HT-29 (cell line): ENCODE data around the gene IQCM. TPM values are rescaled to one million over a fixed set of nuclear protein-coding genes. Genes with fewer than 3 reads are reported as not detected.

Source experiments
- DNase-seq: peaks from one replicate; pipeline ENCODE4 v3.0.0-alpha.2; 2015; ENCODE audit warnings: low spot score
- total RNA-seq: library from RNA; depleted of rRNA; stranded (reverse); fragments of >200 nt; shearing (Covaris generic); gene quantifications from 2 replicates; pipeline ENCODE4 v1.2.3, GENCODE V29; 2014

Gene IQCM
- total RNA-seq, 1 experiment from 2014 or later = not detected

DNA sequence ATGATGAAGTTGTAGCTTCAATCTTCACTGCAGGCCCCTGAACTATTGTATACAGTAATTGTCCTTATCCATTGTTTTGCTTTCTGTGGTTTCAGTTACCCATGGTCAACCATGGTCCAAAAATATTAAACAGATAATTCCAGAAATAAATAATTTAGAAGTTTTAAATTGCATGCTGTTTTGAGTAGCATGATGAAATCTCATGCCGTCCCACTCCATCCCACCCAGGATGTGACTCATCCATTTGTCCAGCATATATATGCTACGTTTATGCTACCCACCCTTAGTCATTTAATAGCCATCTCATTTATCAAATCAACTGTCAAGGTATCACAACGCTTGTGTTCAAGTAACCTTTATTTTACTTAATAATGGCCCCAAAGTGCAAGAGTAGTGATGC is 34.5 kb downstream of the IQCM start:
- DNase-seq = peak; percentile 56

DNA sequence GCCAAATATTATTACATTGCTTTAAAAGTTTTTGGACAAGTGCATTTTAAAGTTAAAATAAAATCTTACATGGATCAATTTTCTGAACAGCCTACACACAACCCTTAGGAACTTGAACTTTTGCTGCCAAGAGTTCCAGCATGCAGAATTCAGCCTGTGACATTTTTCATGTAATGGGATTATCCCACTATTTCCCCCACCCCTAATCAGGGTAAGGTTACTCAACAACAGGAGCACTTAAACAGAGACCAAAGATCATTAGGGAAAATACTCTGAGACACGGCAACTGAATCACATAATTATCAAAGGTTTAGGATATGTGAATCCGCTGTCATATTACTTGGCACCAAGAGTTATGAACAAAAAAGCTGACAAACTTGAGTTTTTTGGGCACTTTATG is 47.2 kb downstream of the IQCM start:
- no peak for DNase-seq

DNA sequence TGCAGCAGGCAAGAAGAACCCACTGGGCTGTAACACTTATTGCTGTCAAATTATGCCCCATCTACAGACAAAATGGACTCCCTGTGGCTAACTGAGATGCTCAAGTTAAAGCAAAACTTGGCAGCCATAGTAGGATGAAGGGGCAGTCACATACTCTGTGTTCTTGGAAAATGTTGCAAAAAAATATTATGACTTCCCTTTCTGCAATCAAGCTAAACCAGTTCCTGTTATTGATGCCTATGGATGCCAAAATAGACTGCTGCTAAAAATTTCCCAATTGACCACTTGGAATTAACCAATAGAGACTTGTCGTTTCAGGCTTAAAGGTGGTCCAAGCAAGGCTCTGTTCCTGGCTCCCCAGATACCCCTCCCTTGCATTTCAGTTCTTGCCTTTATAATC is 49.5 kb downstream of the IQCM start:
- no peak for DNase-seq

DNA sequence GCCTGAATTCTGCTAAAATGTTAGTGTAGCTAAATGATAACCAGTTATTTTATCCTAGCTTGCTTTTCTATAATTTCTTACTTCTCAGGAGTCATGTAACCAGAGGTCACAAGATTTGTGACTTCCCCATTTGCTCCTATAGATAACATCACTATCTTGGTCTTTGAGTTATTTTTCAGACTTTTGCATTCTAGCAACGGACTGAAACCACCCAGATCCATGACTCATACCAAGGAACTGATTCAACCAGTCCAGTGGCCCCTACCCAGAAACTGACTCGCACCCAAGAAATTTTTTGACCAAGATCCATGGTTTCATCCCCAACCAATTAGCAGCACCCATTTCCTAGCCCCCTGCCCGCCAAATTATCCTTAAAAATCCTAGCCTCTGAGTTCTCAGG is 50.0 kb downstream of the IQCM start:
- no peak for DNase-seq

DNA sequence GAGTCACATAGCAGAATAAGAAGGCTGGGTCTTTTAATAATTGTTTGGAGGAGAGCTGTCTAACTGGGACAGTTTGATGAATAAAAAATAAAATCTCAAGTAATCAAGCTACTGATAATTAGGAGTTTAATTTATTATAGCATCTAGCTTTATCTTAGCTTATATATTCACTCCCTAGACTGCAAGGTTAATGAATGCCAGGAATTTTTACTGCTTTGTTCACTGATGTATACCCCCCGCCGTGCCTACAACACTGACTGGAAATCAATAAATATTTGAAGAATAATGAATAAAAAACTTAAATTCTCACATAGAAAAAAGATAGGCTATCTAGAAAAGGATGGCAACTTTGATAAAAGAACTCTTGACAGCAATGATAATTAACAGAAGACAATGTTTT is 59.7 kb downstream of the IQCM start:
- no peak for DNase-seq

DNA sequence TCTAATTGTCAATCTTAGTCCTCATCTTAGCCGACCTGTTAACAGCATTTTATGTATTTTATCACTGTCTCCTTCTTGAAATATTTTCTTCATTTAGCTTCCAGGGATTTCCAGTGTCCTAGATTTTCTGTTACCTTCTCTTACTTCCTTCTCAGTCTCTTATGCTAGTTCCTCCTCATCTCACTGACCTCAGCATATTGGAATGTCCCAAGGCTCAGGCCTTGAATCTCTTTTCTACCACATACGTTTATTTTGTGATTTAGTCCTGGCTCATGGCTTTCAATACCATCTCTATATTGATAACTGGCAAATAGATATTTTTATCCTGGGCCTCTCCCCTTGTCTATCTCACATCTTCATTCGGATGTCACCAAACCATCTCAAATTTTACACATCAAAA is 61.1 kb downstream of the IQCM start:
- DNase-seq = no peak

DNA sequence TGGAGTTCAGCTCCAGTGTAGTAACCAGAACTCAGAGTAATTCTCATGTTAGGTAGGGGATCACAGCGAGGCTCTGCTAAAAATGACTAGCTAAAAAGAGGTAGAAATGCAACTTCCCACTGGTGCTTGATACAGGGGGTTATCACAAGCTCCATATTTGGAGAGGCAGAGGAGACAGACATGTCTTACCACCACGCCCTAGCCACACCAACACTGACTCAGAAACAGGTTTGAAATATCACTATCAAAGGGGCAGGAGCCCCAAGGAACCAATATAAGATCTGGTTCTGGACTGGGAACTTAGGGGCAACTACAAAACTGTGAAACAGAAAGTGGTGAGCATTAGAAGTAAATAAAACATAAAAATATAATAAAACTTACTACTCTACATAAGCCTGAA is 62.9 kb downstream of the IQCM start:
- no peak for DNase-seq

DNA sequence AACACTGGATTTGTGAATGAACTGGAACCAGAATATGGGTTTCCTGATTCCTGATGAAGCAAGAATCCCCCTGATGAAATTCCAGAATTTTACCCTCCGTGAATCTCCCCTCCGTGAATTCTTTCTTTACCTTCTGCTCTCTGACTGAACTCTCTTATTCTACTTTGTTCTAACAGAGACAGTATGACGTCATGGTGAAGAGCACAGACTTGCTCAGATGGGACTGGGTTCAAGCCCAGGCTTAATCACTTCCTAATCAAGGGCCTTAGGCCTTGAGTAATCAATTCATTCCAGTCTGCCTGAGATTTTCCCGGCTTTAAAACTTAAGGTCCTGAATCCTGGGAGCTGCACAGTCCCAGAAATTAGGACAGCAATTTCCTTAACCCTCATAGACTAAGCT is 64.5 kb downstream of the IQCM start:
- DNase-seq = no peak

DNA sequence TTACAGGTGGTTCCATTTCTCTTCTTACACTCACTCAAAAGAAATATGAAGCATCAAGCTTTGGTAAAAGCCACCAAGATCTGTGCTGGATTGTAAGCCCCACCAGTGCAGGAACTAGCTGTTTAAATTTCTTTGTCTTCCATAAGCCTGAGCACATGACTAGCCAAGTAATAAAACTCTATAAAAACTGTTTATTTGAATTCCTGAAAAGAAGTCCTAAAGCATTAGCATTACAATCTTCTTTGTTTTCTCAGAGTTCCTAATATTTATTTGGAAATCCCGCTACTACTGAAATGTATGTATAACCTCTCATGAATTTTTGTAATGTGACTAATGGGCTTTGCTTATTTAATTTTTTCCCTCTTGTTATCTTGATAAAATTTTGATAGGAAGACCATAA is 65.9 kb downstream of the IQCM start:
- DNase-seq = no peak

DNA sequence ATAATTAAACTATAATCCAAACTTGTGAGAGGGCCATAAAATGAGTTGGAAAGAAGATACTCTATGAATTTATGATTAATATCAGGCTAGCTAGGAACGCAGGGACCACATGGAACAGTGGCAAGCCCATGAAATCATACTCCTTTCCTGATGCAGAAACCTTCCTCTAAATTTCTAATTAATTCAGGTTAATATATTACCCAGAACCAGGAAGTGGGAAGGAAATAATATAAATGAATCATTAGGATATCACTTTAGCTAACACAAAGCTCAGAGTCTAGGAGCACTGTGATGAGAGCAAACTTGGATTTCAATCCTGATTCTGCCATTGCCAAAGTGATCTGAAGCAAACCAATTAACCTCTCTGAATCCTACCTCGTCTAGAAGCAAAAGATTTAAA is 68.0 kb downstream of the IQCM start:
- peak; percentile 34 for DNase-seq

DNA sequence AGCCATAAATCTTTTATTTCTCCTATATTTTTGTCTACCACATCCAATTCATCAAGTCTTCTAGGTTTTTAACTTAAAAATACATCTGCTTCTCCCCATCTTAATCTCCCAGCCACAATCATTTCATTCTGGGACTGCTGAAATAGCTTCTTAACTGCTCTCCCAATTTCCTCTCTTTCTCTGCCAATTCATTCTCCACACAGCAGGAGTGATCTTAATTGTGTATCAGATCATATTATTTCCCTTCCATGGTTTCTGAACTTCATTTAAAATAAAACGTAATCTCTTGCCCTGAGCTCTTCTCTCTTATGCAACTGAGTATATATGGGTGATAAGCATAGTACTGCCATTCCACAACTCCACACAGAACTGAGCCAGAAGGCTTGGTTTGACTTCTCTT is 69.4 kb downstream of the IQCM start:
- DNase-seq = no peak

DNA sequence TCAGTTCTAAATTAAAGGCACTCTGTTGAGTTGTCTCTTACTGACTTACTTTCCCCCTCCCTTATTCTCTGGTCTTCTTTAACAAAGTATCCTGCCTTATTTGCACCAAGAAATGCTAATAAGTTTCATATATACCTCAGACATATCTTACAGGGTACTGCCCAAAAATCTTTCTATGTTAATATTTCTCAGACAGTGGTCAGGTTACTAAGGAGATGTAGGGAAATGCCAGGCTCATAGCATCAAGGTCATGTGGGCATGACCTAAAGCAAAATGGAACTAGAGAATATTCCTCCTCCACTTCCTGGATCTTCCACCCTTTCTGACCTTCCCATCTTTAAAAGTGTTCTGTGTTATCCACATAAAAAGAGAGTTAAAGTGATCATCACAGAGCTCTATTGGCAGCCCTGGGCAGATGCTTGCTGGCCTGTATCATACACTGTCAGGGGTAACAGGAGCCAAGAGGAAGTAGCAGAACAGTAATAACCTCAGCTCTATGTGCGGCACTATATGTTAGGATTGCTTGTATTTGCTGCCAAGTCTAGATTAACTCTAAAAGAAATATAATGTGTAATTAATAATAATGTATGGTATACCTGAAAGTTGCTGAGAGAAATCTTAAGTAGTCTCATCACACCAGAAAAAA is 74.3 kb downstream of the IQCM start:
- DNase-seq = no peak

DNA sequence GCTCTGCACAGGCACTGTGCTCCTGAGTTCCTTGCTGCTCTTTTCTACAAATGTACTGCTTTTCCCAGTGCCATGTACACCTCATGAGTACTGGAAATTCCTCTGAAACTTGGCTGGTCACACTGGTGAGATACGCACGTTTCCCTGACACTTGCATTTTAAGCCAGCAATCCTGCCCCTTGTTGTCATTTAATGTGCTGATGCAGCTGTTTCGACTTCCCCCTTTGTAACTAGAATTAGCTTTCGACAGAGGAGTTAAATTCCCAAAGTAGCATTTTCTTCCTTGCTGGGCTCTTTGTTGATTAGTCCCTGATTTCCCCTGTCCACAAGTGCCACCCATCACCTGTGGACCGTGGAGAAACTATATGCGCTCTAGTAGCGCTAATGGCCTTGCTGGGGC is 77.5 kb downstream of the IQCM start:
- no peak for DNase-seq

DNA sequence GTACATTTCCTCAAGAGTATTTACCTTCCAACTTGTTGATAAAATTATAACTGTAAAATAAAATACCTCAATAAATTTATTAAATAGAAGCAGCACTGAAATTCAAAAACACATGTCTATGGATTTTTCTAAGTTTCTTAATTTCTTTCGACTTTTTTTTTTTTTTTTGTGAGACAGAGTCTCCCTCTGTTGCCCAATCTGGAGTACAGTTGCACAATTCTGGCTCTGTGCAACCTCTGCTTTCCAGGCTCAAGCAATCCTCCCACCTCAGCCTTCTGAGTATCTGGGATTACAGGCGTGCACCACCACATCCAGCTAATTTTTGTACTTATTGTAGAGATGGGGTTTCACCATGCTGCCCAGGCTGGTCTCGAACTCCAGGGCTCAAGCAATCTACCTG is 79.8 kb downstream of the IQCM start:
- no peak for DNase-seq

DNA sequence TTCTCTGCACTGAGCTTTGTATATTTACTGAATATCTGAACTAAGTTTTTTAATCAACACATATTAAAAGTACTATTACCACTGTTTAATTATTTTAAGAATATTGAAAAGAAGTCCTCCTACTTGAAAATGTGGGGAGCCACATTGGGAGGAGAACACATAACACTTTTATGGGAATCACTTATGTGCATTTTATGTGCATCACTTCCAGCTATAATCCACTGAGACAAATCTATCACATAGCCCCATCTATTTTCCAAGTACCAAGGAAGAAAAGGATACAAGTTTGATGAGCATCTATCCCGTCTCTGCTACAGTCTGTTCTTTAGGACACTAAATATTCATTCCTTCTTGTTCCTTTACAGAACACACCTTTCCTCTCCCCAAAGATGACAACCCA is 87.2 kb downstream of the IQCM start:
- no peak for DNase-seq

DNA sequence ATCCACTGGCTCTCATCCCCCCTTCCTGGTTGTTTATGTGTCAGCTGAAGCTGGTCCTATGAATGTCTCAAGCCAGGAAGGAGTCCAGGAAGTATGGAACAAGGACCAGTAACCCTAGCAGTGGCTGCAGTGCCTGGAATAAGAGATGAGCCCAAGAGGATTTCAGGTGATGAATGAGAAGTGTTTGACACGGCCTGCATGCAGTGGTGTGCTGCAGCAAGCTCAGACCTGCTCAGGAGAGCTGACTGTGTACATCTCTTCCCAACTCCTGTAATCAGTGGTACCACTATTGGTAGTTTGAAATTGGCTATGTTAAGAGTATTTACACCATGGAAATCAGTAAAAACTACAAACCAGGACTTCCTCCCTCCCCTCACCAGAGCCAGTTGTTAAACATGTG is 88.0 kb downstream of the IQCM start:
- DNase-seq = no peak

DNA sequence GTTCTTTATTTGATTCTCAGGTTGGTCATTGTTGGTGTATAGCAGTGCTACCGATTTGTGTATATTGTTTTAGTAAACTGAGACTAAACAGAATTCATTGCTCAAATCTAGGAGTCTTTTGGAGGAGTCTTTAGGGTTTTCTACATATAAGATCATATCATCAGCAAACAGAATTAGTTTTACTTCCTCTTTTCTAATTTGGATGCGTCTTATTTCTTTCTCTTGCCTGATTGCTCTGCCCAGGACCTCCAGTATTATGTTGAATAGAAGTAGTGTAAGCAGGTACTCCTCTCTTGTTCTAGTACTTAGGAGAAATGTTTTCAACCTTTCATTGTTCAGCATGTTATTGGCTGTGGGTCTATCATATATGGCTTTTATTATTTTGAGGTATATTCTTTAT is 92.6 kb downstream of the IQCM start:
- no peak for DNase-seq

DNA sequence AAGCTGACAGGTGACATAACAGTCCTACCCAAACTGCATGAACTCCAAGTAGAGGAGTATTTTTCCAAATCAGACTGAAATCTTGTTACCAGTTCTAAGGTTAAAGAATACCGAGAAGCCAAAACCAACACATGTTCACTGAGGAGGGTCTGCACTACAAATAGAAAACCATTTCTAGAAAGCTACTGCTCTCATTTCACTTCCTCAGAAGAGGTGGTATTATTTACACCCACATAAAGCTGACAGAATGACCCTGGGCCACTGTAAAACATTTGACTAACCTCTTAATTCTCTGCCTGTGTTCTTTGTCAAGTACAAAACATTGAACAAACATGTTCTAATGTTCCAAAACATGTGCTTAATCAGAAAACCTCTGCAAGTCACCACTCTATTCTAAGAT is 95.8 kb downstream of the IQCM start:
- no peak for DNase-seq

DNA sequence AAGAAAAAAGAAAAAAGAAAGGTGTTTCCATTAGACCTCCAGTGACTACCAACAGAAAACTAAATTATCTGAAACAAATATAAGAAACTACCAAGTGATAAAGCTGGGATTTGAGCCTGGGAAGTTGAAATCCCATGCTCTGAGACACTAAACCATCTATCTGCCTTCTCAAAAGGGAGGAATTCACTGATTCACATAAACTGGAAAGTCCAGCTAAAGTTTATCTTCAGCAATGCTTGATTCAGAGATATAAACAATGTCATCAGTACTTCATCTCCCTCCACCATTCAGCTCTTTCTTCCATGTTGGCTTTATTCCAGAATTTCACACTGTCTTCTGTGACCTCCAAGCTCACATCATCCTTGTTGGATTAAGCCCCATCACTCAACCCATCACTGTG is 96.3 kb downstream of the IQCM start:
- DNase-seq = no peak

DNA sequence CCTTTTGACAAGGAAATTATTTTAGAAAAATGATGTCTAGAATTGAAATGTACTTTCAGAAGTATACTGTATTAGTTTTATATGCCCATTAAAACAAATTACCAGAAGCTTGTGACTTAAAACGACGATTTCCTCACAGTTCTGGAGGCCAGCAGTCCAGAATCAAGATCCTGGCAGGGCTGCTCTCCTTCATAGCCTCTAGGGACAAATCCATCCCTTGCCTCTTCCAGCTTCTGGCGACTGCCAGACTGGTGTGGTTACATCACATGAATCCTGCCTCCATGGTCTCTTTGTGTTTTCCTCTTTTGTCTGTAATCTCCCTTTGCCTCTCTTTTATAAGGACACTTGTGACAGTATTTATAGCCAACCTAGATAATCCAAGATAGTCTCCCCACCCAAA is 97.1 kb downstream of the IQCM start:
- DNase-seq = no peak

DNA sequence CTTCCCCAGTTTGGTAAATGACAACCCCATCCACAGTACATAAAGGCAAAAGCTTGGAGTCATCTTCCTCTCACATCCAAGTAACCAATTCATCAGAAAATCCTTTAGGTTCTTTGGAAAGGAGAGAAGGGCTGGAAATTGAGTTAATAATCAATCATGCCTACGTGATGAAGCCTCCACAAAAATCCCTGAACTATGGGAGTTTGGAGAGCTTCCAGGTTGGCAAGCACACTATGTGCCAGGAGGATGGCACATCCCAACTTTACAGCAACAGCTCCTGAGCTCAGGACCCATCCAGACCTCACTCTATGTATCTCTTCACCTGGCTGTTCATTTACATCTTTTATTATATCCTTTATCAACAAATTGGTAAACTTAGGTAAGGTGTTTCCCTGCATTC is 98.9 kb downstream of the IQCM start:
- DNase-seq = no peak

DNA sequence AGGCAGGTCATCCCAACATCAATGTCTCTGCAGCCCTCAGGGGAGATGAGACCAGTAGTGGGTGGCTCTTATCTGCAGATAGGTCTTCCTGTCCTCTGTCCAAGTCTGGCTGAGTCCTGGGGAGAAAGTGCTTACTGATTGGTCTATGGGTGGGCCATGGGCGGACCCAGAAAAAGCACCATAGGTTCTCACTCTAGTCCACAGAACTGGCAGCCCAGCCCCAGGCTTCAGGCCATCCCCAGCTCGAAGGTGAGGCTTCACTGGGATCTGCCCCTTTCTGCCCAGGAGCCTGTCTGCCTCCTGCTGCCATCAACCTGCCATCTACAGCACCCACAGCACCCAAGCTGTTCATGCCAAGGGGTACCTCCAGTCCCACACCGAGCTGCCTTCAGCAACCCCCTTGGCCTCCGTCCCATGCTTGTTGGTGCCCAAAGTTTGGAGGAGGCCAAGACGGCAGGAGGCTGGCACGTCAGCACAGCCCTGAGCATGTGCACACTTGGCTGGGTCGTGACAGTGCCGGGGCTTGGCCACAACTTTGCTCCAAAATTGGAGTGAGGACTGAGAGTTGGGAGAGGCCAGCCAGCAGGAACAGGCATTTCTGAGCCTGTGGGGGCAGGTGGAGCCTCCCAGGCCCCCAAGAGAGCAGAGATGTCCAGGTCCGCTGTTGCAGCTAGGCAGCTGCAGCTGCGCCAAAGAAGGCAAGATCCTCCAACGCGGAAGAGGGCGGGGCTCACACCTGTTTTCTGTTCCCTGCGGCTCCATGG is 99.6 kb downstream of the IQCM start:
- DNase-seq = no peak

DNA sequence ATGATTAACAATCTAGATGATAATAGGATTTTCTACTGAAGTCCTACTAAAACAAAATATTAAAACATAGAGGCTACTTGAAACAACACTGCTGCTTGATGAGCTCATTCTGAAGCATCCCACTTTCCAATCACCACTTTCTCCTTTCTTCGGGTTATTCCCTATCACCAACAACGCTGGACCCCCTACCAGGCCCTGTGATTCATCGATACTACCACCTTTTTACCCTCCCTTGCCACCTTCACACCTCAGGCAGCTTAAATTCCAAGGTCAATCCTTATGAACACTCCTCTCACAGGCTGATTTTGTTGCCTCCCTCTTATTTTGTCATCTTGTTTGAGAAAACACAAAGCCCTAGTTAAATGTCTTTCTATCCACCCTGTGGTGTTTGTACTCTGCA is 102.6 kb downstream of the IQCM start:
- no peak for DNase-seq
